Putamen (tissue), 1 donor: Measurements from ENCODE around the gene BPIFB4.

Experiments used
- DNase-seq: peaks from one replicate; pipeline ENCODE4 v3.0.0-alpha.2; 2016; ENCODE audit warnings: low spot score

The BPIFB4 gene

GRCh38 chr20:33062105-33062824 is 17.2 kb upstream of the BPIFB4 start:
- DNase-seq = no peak

GRCh38 chr20:33062825-33063149 is 16.7 kb upstream of the BPIFB4 start:
- no peak for DNase-seq

GRCh38 chr20:33063271-33063670 is 16.2 kb upstream of the BPIFB4 start:
- DNase-seq = no peak

GRCh38 chr20:33064572-33065287 is 14.7 kb upstream of the BPIFB4 start:
- DNase-seq = no peak

- no peak for DNase-seq
Observed at GRCh38 chr20:33065785-33066184, 13.7 kb upstream of the BPIFB4 start.

- DNase-seq = no peak
Observed at GRCh38 chr20:33067806-33068205, 11.6 kb upstream of the BPIFB4 start.

GRCh38 chr20:33068251-33068939 is 11.0 kb upstream of the BPIFB4 start:
- DNase-seq = no peak

- no peak for DNase-seq
Observed at GRCh38 chr20:33069673-33070072, 9.8 kb upstream of the BPIFB4 start.

GRCh38 chr20:33070111-33071053 is 9.1 kb upstream of the BPIFB4 start:
- no peak for DNase-seq

- no peak for DNase-seq
Observed at GRCh38 chr20:33071198-33071597, 8.2 kb upstream of the BPIFB4 start.

GRCh38 chr20:33072362-33072761 is 7.1 kb upstream of the BPIFB4 start:
- DNase-seq = no peak

GRCh38 chr20:33072813-33073212 is 6.6 kb upstream of the BPIFB4 start:
- DNase-seq = no peak

GRCh38 chr20:33074675-33075074 is 4.8 kb upstream of the BPIFB4 start:
- DNase-seq = no peak

- no peak for DNase-seq
Observed at GRCh38 chr20:33075281-33075680, 4.2 kb upstream of the BPIFB4 start.

- no peak for DNase-seq
Observed at GRCh38 chr20:33076662-33077372, 2.6 kb upstream of the BPIFB4 start.

- DNase-seq = no peak
Observed at GRCh38 chr20:33081411-33082154, 2.1 kb downstream of the BPIFB4 start.

GRCh38 chr20:33082546-33082945 is 3.1 kb downstream of the BPIFB4 start:
- no peak for DNase-seq

GRCh38 chr20:33083544-33084340 is 4.3 kb downstream of the BPIFB4 start:
- DNase-seq = no peak

GRCh38 chr20:33084722-33085121 is 5.3 kb downstream of the BPIFB4 start:
- no peak for DNase-seq
